ENCODE results near the gene TLE1.

TLE1 gene

DNA sequence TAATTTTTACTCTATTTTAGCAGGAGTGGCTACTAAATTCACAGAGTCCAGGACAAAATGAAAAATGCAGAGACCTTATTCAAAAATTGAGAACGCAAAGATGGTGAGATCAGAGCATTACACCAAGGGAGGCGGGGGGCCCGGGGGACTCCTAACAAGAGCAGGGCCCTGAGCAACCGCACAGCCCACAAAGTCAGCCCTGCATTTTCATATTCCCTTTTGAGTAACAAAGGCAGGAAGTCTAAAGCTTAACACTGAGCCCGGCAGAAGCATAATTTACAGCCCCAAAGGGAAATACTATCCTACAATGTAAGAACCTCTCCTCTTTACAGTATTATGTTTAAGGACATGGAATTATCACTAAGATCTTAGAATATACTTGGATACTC lies 69.4 kb downstream of the TLE1 start:
- Histone ChIP-seq H3K27ac (no peak overlapping the region), H3K27me3 (replicated peaks) (no peaks in the 10 kb centered on the region), H3K4me3 (ENCODE audit: low read depth, low read length) (no peak overlapping the region), H3K36me3 (replicated peaks) (no peaks in the 10 kb centered on the region)
- no peak for DNase-seq
- in situ Hi-C loops (cut with HindIII; ENCODE audit: low pct_ligation_motif_present, low sequenced_read_pairs): no loop called here
- TF ChIP-seq, protein P1, sequence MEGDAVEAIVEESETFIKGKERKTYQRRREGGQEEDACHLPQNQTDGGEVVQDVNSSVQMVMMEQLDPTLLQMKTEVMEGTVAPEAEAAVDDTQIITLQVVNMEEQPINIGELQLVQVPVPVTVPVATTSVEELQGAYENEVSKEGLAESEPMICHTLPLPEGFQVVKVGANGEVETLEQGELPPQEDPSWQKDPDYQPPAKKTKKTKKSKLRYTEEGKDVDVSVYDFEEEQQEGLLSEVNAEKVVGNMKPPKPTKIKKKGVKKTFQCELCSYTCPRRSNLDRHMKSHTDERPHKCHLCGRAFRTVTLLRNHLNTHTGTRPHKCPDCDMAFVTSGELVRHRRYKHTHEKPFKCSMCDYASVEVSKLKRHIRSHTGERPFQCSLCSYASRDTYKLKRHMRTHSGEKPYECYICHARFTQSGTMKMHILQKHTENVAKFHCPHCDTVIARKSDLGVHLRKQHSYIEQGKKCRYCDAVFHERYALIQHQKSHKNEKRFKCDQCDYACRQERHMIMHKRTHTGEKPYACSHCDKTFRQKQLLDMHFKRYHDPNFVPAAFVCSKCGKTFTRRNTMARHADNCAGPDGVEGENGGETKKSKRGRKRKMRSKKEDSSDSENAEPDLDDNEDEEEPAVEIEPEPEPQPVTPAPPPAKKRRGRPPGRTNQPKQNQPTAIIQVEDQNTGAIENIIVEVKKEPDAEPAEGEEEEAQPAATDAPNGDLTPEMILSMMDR (IDR thresholded peaks at IDR 0.05; ENCODE audit: low read depth, low read length, missing control alignments): no peak

DNA sequence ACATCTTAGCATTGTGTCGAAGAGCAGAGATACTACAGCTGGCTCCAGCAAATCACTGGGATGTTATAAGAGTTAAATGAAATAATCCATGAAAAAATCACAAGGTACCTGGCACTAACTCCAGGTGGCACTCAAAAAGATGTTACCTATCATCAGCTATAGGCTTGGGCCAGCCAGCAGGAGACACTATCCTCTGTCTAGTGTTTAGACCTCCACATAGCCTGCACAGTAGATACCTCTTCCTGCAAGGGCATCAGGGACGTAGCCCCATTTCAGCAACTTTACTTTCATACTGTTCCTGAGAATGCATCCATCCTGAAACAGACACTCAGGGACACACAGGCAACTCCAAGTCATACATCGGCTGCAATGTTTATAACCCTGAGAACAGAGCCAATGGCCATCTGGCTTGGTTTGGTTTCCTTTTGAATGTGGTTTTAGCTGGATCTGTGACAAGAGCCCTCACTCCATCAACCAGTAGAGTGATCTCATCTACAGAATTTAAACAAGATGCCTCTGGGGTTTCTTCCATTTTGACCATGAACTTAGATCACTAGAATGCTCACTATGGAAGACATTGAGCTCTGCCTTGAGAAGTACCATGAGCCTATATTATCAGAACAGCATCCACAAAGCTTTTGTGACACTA lies 69.9 kb downstream of the TLE1 start:
- peak; percentile 69 for DNase-seq
- H3K36me3 ChIP-seq (replicated peaks): no peaks in the 10 kb centered on the region
- H3K27ac ChIP-seq: no peak overlapping the region
- H3K4me3 ChIP-seq (ENCODE audit: low read depth, low read length): no peak overlapping the region
- in situ Hi-C loops (cut with HindIII; ENCODE audit: low pct_ligation_motif_present, low sequenced_read_pairs): no loop called here
- no peaks in the 10 kb centered on the region for H3K27me3 ChIP-seq (replicated peaks)
- TF ChIP-seq, protein P1 (IDR thresholded peaks at IDR 0.05; ENCODE audit: low read depth, low read length, missing control alignments): no peak

DNA sequence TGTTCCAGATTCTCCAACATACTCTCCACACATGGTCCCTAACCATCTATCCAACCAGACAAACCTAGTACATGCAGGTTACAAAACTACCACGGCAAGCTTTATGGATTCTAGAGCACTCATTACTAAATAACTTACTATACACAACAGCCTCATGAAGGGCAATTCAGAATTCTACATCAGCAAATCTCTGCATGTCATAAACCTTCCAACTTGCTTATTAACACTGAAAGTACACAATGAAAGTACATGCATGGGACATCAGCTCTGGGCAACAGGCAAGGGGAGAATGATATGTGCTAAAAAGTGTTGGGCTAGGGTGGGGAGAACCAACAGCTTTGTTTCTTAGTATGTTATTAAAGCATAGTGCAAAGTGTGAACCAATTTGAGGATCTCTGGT lies 70.4 kb downstream of the TLE1 start:
- TF ChIP-seq, protein P1 (IDR thresholded peaks at IDR 0.05; ENCODE audit: low read depth, low read length, missing control alignments): no peak
- no peak for DNase-seq
- H3K4me3 ChIP-seq (ENCODE audit: low read depth, low read length): no peak overlapping the region
- no peaks in the 10 kb centered on the region for H3K36me3 ChIP-seq (replicated peaks)
- no peak overlapping the region for H3K27ac ChIP-seq
- no peaks in the 10 kb centered on the region for H3K27me3 ChIP-seq (replicated peaks)
- in situ Hi-C loops (cut with HindIII; ENCODE audit: low pct_ligation_motif_present, low sequenced_read_pairs): no loop called here

DNA sequence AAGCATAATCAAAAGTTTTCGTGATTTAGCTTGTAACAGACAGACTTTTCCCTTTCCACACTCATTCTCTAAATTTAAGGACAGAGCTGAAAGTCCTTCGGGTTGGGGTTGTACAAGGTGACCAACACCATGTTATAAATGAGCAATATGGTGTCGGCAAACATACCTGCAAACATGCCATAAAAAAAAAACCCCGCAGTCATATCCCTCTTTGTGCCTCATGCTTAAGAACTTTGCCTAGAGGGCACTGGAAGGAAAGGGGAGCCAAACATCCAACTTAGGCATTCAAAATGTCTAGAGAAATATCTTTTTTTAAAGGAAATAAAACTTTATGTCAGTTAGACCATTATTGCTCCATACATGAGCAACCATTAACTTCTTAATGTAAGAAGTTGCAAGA lies 73.2 kb downstream of the TLE1 start:
- H3K27me3 ChIP-seq (replicated peaks): no peaks in the 10 kb centered on the region
- in situ Hi-C loops (cut with HindIII; ENCODE audit: low pct_ligation_motif_present, low sequenced_read_pairs): no loop called here

DNA sequence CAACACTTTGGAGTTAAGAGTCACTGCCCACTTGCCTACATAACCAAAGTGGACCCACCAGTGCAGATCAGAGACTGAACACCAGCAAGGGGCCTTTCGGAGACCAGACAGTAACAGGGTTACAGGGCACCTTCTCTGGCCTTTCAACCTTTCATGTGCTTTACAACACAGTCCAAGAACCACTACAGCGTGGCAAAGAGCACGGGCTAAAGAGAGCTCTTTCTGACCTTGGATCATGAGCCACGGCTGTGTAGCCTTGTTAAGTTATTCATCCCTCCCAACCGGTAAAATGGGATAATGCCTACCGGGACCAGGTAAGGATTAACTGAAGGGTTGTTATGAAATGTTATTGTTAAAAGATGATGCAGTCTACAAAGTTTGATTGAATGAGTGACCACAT lies 75.0 kb downstream of the TLE1 start:
- no peaks in the 10 kb centered on the region for H3K27me3 ChIP-seq (replicated peaks)
- in situ Hi-C loops (cut with HindIII; ENCODE audit: low pct_ligation_motif_present, low sequenced_read_pairs): no loop called here
- no peak overlapping the region for H3K4me3 ChIP-seq (ENCODE audit: low read depth, low read length)
- TF ChIP-seq, protein P1 (IDR thresholded peaks at IDR 0.05; ENCODE audit: low read depth, low read length, missing control alignments): no peak
- no peak overlapping the region for H3K27ac ChIP-seq
- no peak for DNase-seq
- H3K36me3 ChIP-seq (replicated peaks): no peaks in the 10 kb centered on the region

More for the DNA sequence above, 73.2 kb downstream of the TLE1 start:
- TF ChIP-seq, protein P1 (IDR thresholded peaks at IDR 0.05; ENCODE audit: low read depth, low read length, missing control alignments): no peak
- Histone ChIP-seq H3K27ac (no peak overlapping the region), H3K36me3 (replicated peaks) (no peaks in the 10 kb centered on the region), H3K4me3 (ENCODE audit: low read depth, low read length) (no peak overlapping the region)
- no peak for DNase-seq

All from brain microvascular endothelial cell (primary cell).